GM10248 (cell line): ENCODE measurements around the gene BIRC3.

ENCODE experiments used
- CTCF ChIA-PET: fragments of 300-600 bp; sonication (Branson Sonifier 250); formaldehyde crosslinking; extraction: SDS; loops from one replicate; lab custom pipeline; 2021; ENCODE audit warnings: antibody characterized with exemption; lab: Yijun Ruan, JAX
- POLR2A ChIA-PET: fragments of 350-650 bp; sonication (Branson Sonifier 250); formaldehyde crosslinking; extraction: SDS; loops from one replicate; lab custom pipeline; 2020; ENCODE audit warnings: antibody characterized with exemption; lab: Yijun Ruan, JAX
- DNase-seq: peaks from one replicate; pipeline ENCODE4 v3.0.0; 2012; ENCODE audit errors: extremely low spot score
- CTCF ChIP-seq: IDR thresholded peaks from 2 replicates; pipeline ENCODE4 v1.5.1; 2012; ENCODE audit warnings: mild to moderate bottlenecking, low read depth; ENCODE audit errors: extremely low read depth, missing control alignments, control extremely low read depth

BIRC3 gene

DNA sequence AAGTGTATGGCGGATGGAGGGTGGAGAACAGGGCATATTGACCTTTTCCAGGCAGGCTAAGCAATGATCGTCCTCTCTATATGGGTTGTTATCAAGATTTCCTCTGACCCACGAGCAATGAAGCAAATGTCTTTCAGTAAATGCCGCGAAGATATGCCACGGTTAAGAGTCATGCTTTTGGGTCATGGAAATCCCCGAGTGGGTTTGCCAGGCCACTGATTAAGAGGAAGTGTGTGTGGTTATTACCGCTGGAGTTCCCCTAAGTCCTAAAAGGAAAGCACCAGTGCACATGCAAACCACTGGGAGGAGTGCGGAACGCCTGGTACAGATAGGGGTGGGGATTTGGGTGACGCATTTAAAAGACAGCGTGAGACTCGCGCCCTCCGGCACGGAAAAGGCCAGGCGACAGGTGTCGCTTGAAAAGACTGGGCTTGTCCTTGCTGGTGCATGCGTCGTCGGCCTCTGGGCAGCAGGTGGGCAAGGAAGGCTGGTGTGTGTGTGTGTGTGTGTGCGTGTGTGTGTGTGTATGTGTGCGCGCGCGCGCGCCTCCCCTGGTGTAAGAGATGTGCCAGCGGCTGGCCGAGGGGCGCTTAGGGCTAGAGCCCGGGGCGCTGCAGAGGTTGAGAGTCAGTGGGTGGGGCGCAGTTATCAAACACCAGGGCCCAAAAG is at the start of gene BIRC3:
Gene BIRC3 (plus strand): TSS at position 386 of the 669 bp plus-strand sequence. CDS start 7,026 bp downstream, outside the sequence.
- DNase-seq, result peak; percentile 84
- CTCF ChIA-PET, result interaction anchor here (1.3 to 9.6 kb wide), 8 partner anchors 11 to 170 kb away, joined by 3 to 90 read pairs (median 5); no protein-coding TSS in a partner anchor

GRCh38 chr11:102267609-102268008 is 49.7 kb upstream of the BIRC3 start:
- ChIA-PET CTCF (interaction anchor here (1.6 to 4.0 kb wide), 7 partner anchors 11 to 345 kb away, joined by 4 to 26 read pairs (median 17); no protein-coding TSS in a partner anchor), POLR2A (no interaction called here)
- DNase-seq, result no peak
- TF ChIP-seq CTCF, result no peak

More for the DNA sequence above, at the start of gene BIRC3:
- peak; percentile 8 for TF ChIP-seq CTCF
- POLR2A ChIA-PET, result interaction anchor here (1.5 kb wide), 1 partner anchor 9 kb away, joined by 3 read pairs; no protein-coding TSS in a partner anchor

- peak; percentile 91 for DNase-seq
- TF ChIP-seq CTCF, result peak; percentile 51
- POLR2A ChIA-PET, result no interaction called here
- CTCF ChIA-PET, result interaction anchor here (0.9 to 4.0 kb wide), 17 partner anchors 9 to 398 kb away, joined by 3 to 26 read pairs (median 5); no protein-coding TSS in a partner anchor
Measured at GRCh38 chr11:102268083-102268984, 49.0 kb upstream of the BIRC3 start.

GRCh38 chr11:102268985-102269470 is 48.3 kb upstream of the BIRC3 start:
- ChIA-PET CTCF (interaction anchor here (0.9 to 4.0 kb wide), 19 partner anchors 10 to 397 kb away, joined by 3 to 26 read pairs (median 5); no protein-coding TSS in a partner anchor), POLR2A (no interaction called here)
- no peak for DNase-seq
- TF ChIP-seq CTCF, result no peak

- CTCF ChIA-PET, result interaction anchor here (1.0 to 4.0 kb wide), 12 partner anchors 10 to 396 kb away, joined by 4 to 26 read pairs (median 10); no protein-coding TSS in a partner anchor
- DNase-seq, result no peak
- TF ChIP-seq CTCF, result no peak
- POLR2A ChIA-PET, result no interaction called here
Measured at GRCh38 chr11:102269927-102270326, 47.4 kb upstream of the BIRC3 start.
